ENCODE results near the gene EXOC4. TPM values are rescaled to one million over a fixed set of nuclear protein-coding genes. Genes with fewer than 3 reads are reported as not detected.

The EXOC4 gene
- total RNA-seq, 2 experiments from 2014 or later, result 51.9 to 90.1 TPM

GRCh38 chr7:133522501-133522900 lies 269.6 kb downstream of the EXOC4 start:
- Mint-ChIP-seq H3K4me1 (no peaks in the 10 kb centered on the region), H3K4me3 (no peak overlapping the region), H3K27ac (no peak overlapping the region), H3K36me3 (ENCODE audit: low read depth) (no peaks in the 10 kb centered on the region), H3K27me3 (no peaks in the 10 kb centered on the region), H3K9me3 (ENCODE audit: low read depth) (peaks cover 4% of the 10 kb centered on the region)
- ATAC-seq (no peak), DNase-seq (no peak)
- ChIA-PET CTCF (no interaction called here), POLR2A (no interaction called here)
- intact Hi-C loops (cut with DNase I, micrococcal nuclease), result no loop called here

DNA sequence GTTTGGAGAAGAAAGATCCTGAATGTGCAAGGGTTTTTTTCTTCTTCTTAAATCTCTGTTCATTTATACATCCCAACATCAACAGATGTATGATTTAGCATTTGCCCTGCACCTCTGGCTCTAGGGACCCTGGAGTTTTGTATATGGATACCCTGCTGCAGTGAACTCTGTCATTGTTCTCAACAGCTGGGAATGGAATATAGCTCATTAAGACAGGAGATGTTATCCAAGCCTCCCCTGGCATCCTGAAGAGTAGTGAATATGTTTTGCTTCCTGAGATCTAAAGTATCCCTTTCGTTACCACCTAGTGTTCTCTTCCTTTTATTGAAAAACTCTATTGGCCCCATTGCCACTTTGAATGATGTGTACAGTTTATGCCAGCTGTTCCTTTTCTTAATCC lies 275.9 kb downstream of the EXOC4 start:
- CTCF ChIA-PET, result interaction anchor here (0.6 kb wide), 1 partner anchor 557 kb away, joined by 3 read pairs; no protein-coding TSS in a partner anchor
- Mint-ChIP-seq H3K36me3 (ENCODE audit: low read depth) (no peaks in the 10 kb centered on the region), H3K27ac (no peak overlapping the region), H3K9me3 (ENCODE audit: low read depth) (no peaks in the 10 kb centered on the region), H3K27me3 (no peaks in the 10 kb centered on the region), H3K4me3 (no peak overlapping the region), H3K4me1 (no peaks in the 10 kb centered on the region)
- POLR2A ChIA-PET, result no interaction called here
- DNase-seq (no peak), ATAC-seq (no peak)
- intact Hi-C loops (cut with DNase I, micrococcal nuclease), result no loop called here

- DNase-seq (no peak), ATAC-seq (no peak)
- Mint-ChIP-seq H3K9me3 (ENCODE audit: low read depth) (no peaks in the 10 kb centered on the region), H3K4me3 (no peak overlapping the region), H3K36me3 (ENCODE audit: low read depth) (peaks cover 3% of the 10 kb centered on the region), H3K4me1 (no peaks in the 10 kb centered on the region), H3K27ac (no peak overlapping the region), H3K27me3 (no peaks in the 10 kb centered on the region)
- CTCF ChIA-PET, result no interaction called here
- intact Hi-C loops (cut with DNase I, micrococcal nuclease), result no loop called here
- POLR2A ChIA-PET, result no interaction called here
Observed at GRCh38 chr7:133529861-133530260, 277.0 kb downstream of the EXOC4 start.

- intact Hi-C loops (cut with DNase I, micrococcal nuclease), result no loop called here
Observed at GRCh38 chr7:133530682-133531081, 277.8 kb downstream of the EXOC4 start.

DNA sequence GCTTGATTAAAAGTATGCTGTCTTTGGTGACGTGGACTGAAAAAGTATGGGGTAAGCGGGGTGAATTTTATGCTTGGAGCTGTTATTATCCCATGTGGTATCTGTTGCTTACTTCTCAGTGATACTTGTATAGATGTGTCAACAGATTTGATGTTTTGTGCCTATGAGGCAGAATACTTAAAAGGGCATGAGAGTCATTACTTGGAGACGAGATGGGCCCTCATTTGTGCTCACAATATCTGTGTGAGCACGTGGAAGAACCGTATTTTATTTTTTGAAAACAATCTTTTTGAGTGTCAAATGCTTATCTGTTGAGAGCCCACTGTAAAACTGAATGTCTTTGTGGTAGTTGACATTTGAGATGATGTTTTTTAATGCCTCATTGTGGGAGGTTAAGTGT lies 281.9 kb downstream of the EXOC4 start:
- Mint-ChIP-seq H3K9me3 (ENCODE audit: low read depth) (no peaks in the 10 kb centered on the region), H3K27me3 (no peaks in the 10 kb centered on the region), H3K27ac (no peak overlapping the region), H3K4me3 (no peak overlapping the region), H3K4me1 (peaks cover 8% of the 10 kb centered on the region), H3K36me3 (ENCODE audit: low read depth) (peaks cover 6% of the 10 kb centered on the region)
- ATAC-seq (no peak), DNase-seq (no peak)
- intact Hi-C loops (cut with DNase I, micrococcal nuclease), result no loop called here
- ChIA-PET POLR2A (no interaction called here), CTCF (interaction anchor here (0.6 kb wide), 1 partner anchor 152 kb away, joined by 3 read pairs; no protein-coding TSS in a partner anchor)

More at GRCh38 chr7:133530682-133531081, 277.8 kb downstream of the EXOC4 start:
- H3K36me3 Mint-ChIP-seq (ENCODE audit: low read depth), result peaks cover 3% of the 10 kb centered on the region
- no peaks in the 10 kb centered on the region for H3K27me3 Mint-ChIP-seq
- POLR2A ChIA-PET, result no interaction called here
- DNase-seq (no peak), ATAC-seq (no peak)
- H3K4me3 Mint-ChIP-seq, result no peak overlapping the region
- no peaks in the 10 kb centered on the region for H3K9me3 Mint-ChIP-seq (ENCODE audit: low read depth)
- H3K4me1 Mint-ChIP-seq, result peaks cover 1% of the 10 kb centered on the region
- H3K27ac Mint-ChIP-seq, result no peak overlapping the region
- CTCF ChIA-PET, result no interaction called here

GRCh38 chr7:133535308-133535707 lies 282.4 kb downstream of the EXOC4 start:
- H3K4me3 Mint-ChIP-seq, result no peak overlapping the region
- no peak overlapping the region for H3K27ac Mint-ChIP-seq
- H3K4me1 Mint-ChIP-seq, result peaks cover 8% of the 10 kb centered on the region
- intact Hi-C loops (cut with DNase I, micrococcal nuclease), result no loop called here
- no peak for DNase-seq
- ATAC-seq, result no peak
- no peaks in the 10 kb centered on the region for H3K9me3 Mint-ChIP-seq (ENCODE audit: low read depth)
- peaks cover 6% of the 10 kb centered on the region for H3K36me3 Mint-ChIP-seq (ENCODE audit: low read depth)
- CTCF ChIA-PET, result interaction anchor here (0.6 kb wide), 1 partner anchor 152 kb away, joined by 3 read pairs; no protein-coding TSS in a partner anchor
- POLR2A ChIA-PET, result no interaction called here
- no peaks in the 10 kb centered on the region for H3K27me3 Mint-ChIP-seq

GRCh38 chr7:133536450-133536849 lies 283.6 kb downstream of the EXOC4 start:
- no peak for ATAC-seq
- ChIA-PET CTCF (no interaction called here), POLR2A (no interaction called here)
- intact Hi-C loops (cut with DNase I, micrococcal nuclease), result no loop called here
- H3K9me3 Mint-ChIP-seq (ENCODE audit: low read depth), result no peaks in the 10 kb centered on the region
- H3K36me3 Mint-ChIP-seq (ENCODE audit: low read depth), result peaks cover 6% of the 10 kb centered on the region
- H3K4me3 Mint-ChIP-seq, result no peak overlapping the region
- no peak for DNase-seq
- H3K27me3 Mint-ChIP-seq, result no peaks in the 10 kb centered on the region
- no peak overlapping the region for H3K27ac Mint-ChIP-seq
- H3K4me1 Mint-ChIP-seq, result peaks cover 8% of the 10 kb centered on the region

DNA sequence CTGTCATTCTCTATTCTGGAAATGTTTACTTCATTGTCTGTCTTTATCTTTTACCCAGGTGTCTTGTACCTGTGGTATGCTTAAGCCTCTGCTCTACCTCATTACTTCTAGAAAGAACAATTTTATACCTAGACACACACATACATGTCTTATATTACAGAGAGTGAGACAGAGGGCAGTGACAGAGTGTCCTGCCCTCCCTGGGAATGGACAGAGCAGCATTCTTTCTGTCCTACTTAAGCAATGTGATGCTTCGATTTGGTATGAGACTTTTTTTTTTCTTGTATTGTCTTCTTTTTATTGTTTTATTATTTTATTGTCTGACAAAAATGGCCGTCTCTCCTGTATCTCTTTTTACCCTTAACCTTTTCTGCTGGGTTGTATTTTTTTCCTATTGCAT lies 286.1 kb downstream of the EXOC4 start:
- Mint-ChIP-seq H3K9me3 (ENCODE audit: low read depth) (no peaks in the 10 kb centered on the region), H3K36me3 (ENCODE audit: low read depth) (peaks cover 8% of the 10 kb centered on the region), H3K4me1 (peaks cover 8% of the 10 kb centered on the region), H3K4me3 (no peak overlapping the region), H3K27me3 (no peaks in the 10 kb centered on the region), H3K27ac (no peak overlapping the region)
- DNase-seq (no peak), ATAC-seq (no peak)
- ChIA-PET POLR2A (no interaction called here), CTCF (no interaction called here)
- intact Hi-C loops (cut with DNase I, micrococcal nuclease), result no loop called here

GRCh38 chr7:133540096-133540860 lies 287.4 kb downstream of the EXOC4 start:
- no peaks in the 10 kb centered on the region for H3K9me3 Mint-ChIP-seq (ENCODE audit: low read depth)
- H3K36me3 Mint-ChIP-seq (ENCODE audit: low read depth), result peaks cover 5% of the 10 kb centered on the region
- DNase-seq (no peak), ATAC-seq (no peak)
- CTCF ChIA-PET, result interaction anchor here (1.0 kb wide), 1 partner anchor 12 kb away, joined by 4 read pairs; no protein-coding TSS in a partner anchor
- H3K27me3 Mint-ChIP-seq, result no peaks in the 10 kb centered on the region
- intact Hi-C loops (cut with DNase I, micrococcal nuclease), result no loop called here
- H3K27ac Mint-ChIP-seq, result no peak overlapping the region
- H3K4me3 Mint-ChIP-seq, result no peak overlapping the region
- POLR2A ChIA-PET, result no interaction called here
- peaks cover 8% of the 10 kb centered on the region for H3K4me1 Mint-ChIP-seq

- ChIA-PET CTCF (interaction anchor here (0.6 kb wide), 1 partner anchor 372 kb away, joined by 3 read pairs; no protein-coding TSS in a partner anchor), POLR2A (no interaction called here)
- ATAC-seq, result no peak
- intact Hi-C loops (cut with DNase I, micrococcal nuclease), result no loop called here
- Mint-ChIP-seq H3K27ac (no peak overlapping the region), H3K27me3 (no peaks in the 10 kb centered on the region), H3K36me3 (ENCODE audit: low read depth) (peaks cover 5% of the 10 kb centered on the region), H3K4me3 (no peak overlapping the region), H3K9me3 (ENCODE audit: low read depth) (no peaks in the 10 kb centered on the region), H3K4me1 (no peaks in the 10 kb centered on the region)
- DNase-seq, result no peak
Observed at GRCh38 chr7:133542209-133542780, 289.4 kb downstream of the EXOC4 start.

- no peak for DNase-seq
- Mint-ChIP-seq H3K4me1 (no peaks in the 10 kb centered on the region), H3K36me3 (ENCODE audit: low read depth) (peaks cover 2% of the 10 kb centered on the region), H3K27me3 (no peaks in the 10 kb centered on the region), H3K4me3 (no peak overlapping the region), H3K9me3 (ENCODE audit: low read depth) (no peaks in the 10 kb centered on the region), H3K27ac (no peak overlapping the region)
- ATAC-seq, result no peak
- CTCF ChIA-PET, result no interaction called here
- intact Hi-C loops (cut with DNase I, micrococcal nuclease), result no loop called here
- POLR2A ChIA-PET, result no interaction called here
Observed at GRCh38 chr7:133543657-133544056, 290.8 kb downstream of the EXOC4 start.

GRCh38 chr7:133545618-133546017 lies 292.7 kb downstream of the EXOC4 start:
- no peak overlapping the region for H3K27ac Mint-ChIP-seq
- H3K4me3 Mint-ChIP-seq, result no peak overlapping the region
- no peaks in the 10 kb centered on the region for H3K27me3 Mint-ChIP-seq
- peaks cover 2% of the 10 kb centered on the region for H3K36me3 Mint-ChIP-seq (ENCODE audit: low read depth)
- DNase-seq (no peak), ATAC-seq (no peak)
- no peaks in the 10 kb centered on the region for H3K9me3 Mint-ChIP-seq (ENCODE audit: low read depth)
- no peaks in the 10 kb centered on the region for H3K4me1 Mint-ChIP-seq
- CTCF ChIA-PET, result no interaction called here
- intact Hi-C loops (cut with DNase I, micrococcal nuclease), result no loop called here
- POLR2A ChIA-PET, result no interaction called here

All from activated CD4-positive, alpha-beta T cell treated with anti-CD3 and anti-CD28 coated beads for 36 hours (primary cell).